B cell (primary cell): Measurements from ENCODE around the gene PSMD9.

Experiments used
- EZH2 ChIP-seq: IDR thresholded peaks from 2 replicates; pipeline ENCODE4 v1.6.1; 2012; ENCODE audit warnings: borderline replicate concordance, low read depth, mild to moderate bottlenecking, moderate library complexity, low read length; ENCODE audit not compliant: insufficient read depth, poor library complexity, severe bottlenecking
- TF ChIP-seq, protein P1 (sequence below): fragments of 200-600 bp; IDR thresholded peaks from one replicate; pipeline ENCODE4 v1.8.0; 2022; ENCODE audit warnings: antibody characterized with exemption, mild to moderate bottlenecking

DNA sequence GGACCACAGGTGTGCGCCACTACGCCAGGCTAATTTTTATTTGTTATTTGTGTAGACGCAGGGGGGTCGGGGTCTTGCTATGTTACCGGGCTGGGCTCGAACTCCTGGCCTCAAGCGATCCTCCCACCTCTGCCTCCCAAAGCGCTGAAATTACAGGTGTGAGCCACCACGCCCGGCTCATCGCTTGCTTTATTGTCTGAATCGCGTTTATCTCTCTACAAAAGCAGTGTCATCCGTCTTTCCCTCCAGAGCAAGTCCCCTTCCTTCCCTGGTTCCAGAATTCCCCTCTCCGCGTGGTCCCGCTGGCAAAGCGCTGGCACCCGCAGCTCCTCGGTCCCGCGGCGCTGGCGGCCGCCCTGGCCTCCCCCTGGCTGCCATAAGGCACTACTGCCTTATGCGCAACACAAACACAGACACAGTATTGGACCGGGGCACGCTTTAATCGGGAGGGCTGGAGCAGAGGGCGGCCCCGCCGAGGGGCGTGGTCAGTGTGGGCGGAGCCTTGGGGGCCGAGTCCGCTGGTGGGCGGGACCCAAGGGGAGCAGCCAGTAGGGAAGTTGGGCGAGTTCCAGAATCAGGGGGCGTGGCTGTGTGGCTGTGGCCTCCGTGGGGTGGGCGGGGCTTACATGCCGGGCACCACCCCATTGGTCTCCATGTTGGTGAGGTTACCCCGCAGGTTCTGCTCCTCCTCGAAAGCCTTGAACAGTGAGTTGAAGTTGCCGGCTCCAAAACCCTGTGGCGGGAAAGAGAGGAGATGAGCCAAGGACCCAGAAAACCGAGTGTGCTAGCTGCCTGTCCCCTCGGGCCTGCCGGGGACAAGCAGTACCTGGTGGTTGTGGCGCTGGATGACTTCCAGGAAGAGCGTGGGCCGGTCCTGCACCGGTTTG, 49.2 kb upstream of the PSMD9 start:
- TF ChIP-seq, protein P1, sequence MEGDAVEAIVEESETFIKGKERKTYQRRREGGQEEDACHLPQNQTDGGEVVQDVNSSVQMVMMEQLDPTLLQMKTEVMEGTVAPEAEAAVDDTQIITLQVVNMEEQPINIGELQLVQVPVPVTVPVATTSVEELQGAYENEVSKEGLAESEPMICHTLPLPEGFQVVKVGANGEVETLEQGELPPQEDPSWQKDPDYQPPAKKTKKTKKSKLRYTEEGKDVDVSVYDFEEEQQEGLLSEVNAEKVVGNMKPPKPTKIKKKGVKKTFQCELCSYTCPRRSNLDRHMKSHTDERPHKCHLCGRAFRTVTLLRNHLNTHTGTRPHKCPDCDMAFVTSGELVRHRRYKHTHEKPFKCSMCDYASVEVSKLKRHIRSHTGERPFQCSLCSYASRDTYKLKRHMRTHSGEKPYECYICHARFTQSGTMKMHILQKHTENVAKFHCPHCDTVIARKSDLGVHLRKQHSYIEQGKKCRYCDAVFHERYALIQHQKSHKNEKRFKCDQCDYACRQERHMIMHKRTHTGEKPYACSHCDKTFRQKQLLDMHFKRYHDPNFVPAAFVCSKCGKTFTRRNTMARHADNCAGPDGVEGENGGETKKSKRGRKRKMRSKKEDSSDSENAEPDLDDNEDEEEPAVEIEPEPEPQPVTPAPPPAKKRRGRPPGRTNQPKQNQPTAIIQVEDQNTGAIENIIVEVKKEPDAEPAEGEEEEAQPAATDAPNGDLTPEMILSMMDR, result peak; percentile 13
- no peak for TF ChIP-seq EZH2
